Keratinocyte (primary cell): ENCODE data around the gene GAMT. TPM values are rescaled to one million over a fixed set of nuclear protein-coding genes. Genes with fewer than 3 reads are reported as not detected.
"Not testable (repeated sequence)": the region's sequence is repeated elsewhere in the genome, so short reads cannot be mapped to it uniquely, and the experiment has no call there.

Experiments
- DNase-seq: peaks from one replicate; pipeline ENCODE4 v3.0.0-alpha.2; 2011; ENCODE audit warnings: low read depth, missing footprints, low spot score
- FAIRE-seq: peaks from 2 replicates; lab custom pipeline; 2011; peaks lifted over from hg19 to GRCh38; lab: Jason Lieb, UNC
- H2AFZ ChIP-seq: 2 replicates; pipeline ENCODE4 v1.6.0; 2012; ENCODE audit warnings: low read length, control low read depth, inconsistent platforms; ENCODE audit not compliant: control insufficient read depth
- H3K27ac ChIP-seq: 2 replicates; pipeline ENCODE4 v1.5.1; 2011; ENCODE audit warnings: low read length; ENCODE audit not compliant: control insufficient read depth, insufficient read depth
- H3K27me3 ChIP-seq: 3 replicates; pipeline ENCODE4 v1.6.0; 2011; ENCODE audit warnings: low read length; ENCODE audit not compliant: control insufficient read depth, insufficient read depth; ENCODE audit errors: extremely low read depth
- H3K36me3 ChIP-seq, 2 experiments: 2 replicates in 1 of 2; 3 replicates in 1 of 2; pipeline ENCODE4 v1.5.1; 2011; ENCODE audit warnings: low read length in 2 of 2, mild to moderate bottlenecking in 1 of 2; ENCODE audit not compliant: control insufficient read depth in 2 of 2, insufficient read depth in 2 of 2; ENCODE audit errors: extremely low read depth in 1 of 2
- H3K4me1 ChIP-seq: 3 replicates; pipeline ENCODE4 v1.5.1; 2011; ENCODE audit warnings: low read length; ENCODE audit not compliant: control insufficient read depth, insufficient read depth; ENCODE audit errors: extremely low read depth
- H3K4me2 ChIP-seq: 3 replicates; pipeline ENCODE4 v1.6.0; 2011; ENCODE audit warnings: low read depth, low read length; ENCODE audit not compliant: control insufficient read depth, insufficient read depth; ENCODE audit errors: extremely low read depth
- H3K4me3 ChIP-seq, 3 experiments: fragments of 200-600 bp in 1 of 3; sonication (generic) in 1 of 3; 2 replicates in 2 of 3; 3 replicates in 1 of 3; pipeline ENCODE4 v1.5.1; 2011 to 2016; ENCODE audit warnings: low read length in 3 of 3, mild to moderate bottlenecking in 3 of 3, control low read depth in 2 of 3, inconsistent platforms in 1 of 3, low read depth in 1 of 3, mixed read lengths in 1 of 3, mixed run types in 1 of 3, moderate library complexity in 1 of 3; ENCODE audit not compliant: control insufficient read depth in 2 of 3, insufficient read depth in 2 of 3; ENCODE audit errors: extremely low read depth in 1 of 3
- H3K79me2 ChIP-seq: 2 replicates; pipeline ENCODE4 v1.6.0; 2012; ENCODE audit warnings: low read length; ENCODE audit not compliant: control insufficient read depth, insufficient read depth
- H3K9ac ChIP-seq: 3 replicates; pipeline ENCODE4 v1.6.0; 2011; ENCODE audit warnings: low read length; ENCODE audit not compliant: control insufficient read depth, insufficient read depth; ENCODE audit errors: extremely low read depth
- H3K9me1 ChIP-seq: 3 replicates; pipeline ENCODE4 v1.6.0; 2011; ENCODE audit warnings: low read length; ENCODE audit not compliant: control insufficient read depth, insufficient read depth; ENCODE audit errors: extremely low read depth
- H3K9me3 ChIP-seq: 2 replicates; pipeline ENCODE4 v1.5.1; 2012; ENCODE audit warnings: low read depth, low read length; ENCODE audit not compliant: control insufficient read depth
- H4K20me1 ChIP-seq: 3 replicates; pipeline ENCODE4 v1.6.0; 2011; ENCODE audit warnings: low read length; ENCODE audit not compliant: control insufficient read depth, insufficient read depth; ENCODE audit errors: extremely low read depth
- EZH2 ChIP-seq: IDR thresholded peaks from one replicate; pipeline ENCODE4 v1.6.1; 2012; ENCODE audit warnings: inconsistent platforms, mild to moderate bottlenecking, low read length, moderate library complexity
- dilution Hi-C: fragments of 300-500 bp; cut with MboI; formaldehyde crosslinking; loops from one replicate; pipeline ENCODE4 v1.7.0; 2020; ENCODE audit warnings: low sequenced_read_pairs; ENCODE audit not compliant: extremely low pct_ligation_motif_present
- polyA plus RNA-seq, 5 experiments: library from polyadenylated mRNA; depleted of rRNA in 3 of 5; stranded (reverse) in 3 of 5; stranded (forward) in 1 of 5; unstranded in 1 of 5; fragments of >200 nt; gene quantifications; 1 replicate in 1 of 5; 2 replicates in 3 of 5; 3 replicates in 1 of 5; pipeline versions ENCODE4 v1.2.1 to v1.2.3, GENCODE V29; 2011 to 2012; ENCODE audit warnings: missing spikeins in 2 of 5, low read depth in 1 of 5, low replicate concordance in 1 of 5
- TF ChIP-seq, protein P1 (sequence below), 3 experiments: IDR thresholded peaks in 1 of 3; conservative IDR thresholded peaks in 1 of 3; optimal IDR thresholded peaks in 1 of 3; 2 replicates in 2 of 3; 3 replicates in 1 of 3; pipeline versions ENCODE3 to v1.5.1; 2011; ENCODE audit warnings: low read length in 3 of 3, mild to moderate bottlenecking in 3 of 3, moderate library complexity in 2 of 3, control low read depth in 1 of 3, inconsistent platforms in 1 of 3; ENCODE audit not compliant: insufficient read depth in 2 of 3; ENCODE audit errors: extremely low read depth in 1 of 3

Gene GAMT
- polyA plus RNA-seq, 1 donor (not counting 4 experiments of a cell fraction or from before 2014, with no cell fraction given): 5.7 TPM

DNA sequence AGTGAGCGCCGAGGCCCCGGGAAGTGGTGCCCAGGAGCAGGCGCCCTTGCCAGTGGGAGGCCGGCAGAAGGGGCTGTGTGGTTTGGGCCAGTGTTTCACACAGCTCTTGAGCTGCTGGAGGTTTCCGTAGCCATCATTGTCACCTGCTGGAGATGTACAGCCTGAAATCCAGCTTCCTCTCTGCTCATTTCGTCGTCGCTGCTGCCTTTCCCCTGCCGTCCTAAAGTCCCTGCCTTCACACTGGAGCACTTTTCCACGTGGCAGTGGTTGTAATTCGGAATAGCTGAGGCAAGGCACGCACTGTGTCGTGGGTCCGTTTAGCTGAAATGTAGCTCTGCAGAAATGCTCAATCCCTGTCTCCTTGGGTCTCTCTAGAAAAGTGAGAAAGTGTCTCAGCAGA lies 19.2 kb upstream of the GAMT start:
- dilution Hi-C loops: no loop called here
- peaks cover 41% of the 10 kb centered on the region for H4K20me1 ChIP-seq

DNA sequence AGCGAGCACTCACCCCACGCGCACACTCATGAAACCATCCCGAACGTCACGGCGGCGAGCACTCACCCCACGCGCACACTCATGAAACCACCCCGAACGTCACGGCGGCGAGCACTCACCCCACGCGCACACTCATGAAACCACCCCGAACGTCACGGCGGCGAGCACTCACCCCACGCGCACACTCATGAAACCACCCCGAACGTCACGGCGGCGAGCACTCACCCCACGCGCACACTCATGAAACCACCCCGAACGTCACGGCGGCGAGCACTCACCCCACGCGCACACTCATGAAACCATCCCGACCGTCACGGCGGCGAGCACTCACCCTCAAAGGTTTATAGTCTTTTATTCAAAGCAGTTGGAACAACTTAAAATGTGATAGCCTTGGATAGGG lies 18.7 kb upstream of the GAMT start:
- H3K27ac ChIP-seq, H3K9ac ChIP-seq, H2AFZ ChIP-seq, H3K4me3 ChIP-seq, H3K4me2 ChIP-seq, H3K9me1 ChIP-seq, H3K9me3 ChIP-seq, FAIRE-seq, DNase-seq, dilution Hi-C loops, H3K27me3 ChIP-seq: not testable (repeated sequence)
- H3K79me2 ChIP-seq: peaks cover 81% of the 10 kb centered on the region
- peaks cover 31% of the 10 kb centered on the region for H3K4me1 ChIP-seq
- H3K36me3 ChIP-seq: peaks cover 40 to 59% of the 10 kb centered on the region in 2 experiments
- peaks cover 40% of the 10 kb centered on the region for H4K20me1 ChIP-seq

More for the DNA sequence above, 19.2 kb upstream of the GAMT start:
- no peak overlapping the region for H2AFZ ChIP-seq
- H3K4me3 ChIP-seq: no peak overlapping the region
- peaks cover 31% of the 10 kb centered on the region for H3K4me1 ChIP-seq
- H3K9me1 ChIP-seq: peaks cover 5% of the 10 kb centered on the region
- peaks cover 82% of the 10 kb centered on the region for H3K79me2 ChIP-seq
- TF ChIP-seq, protein P1, sequence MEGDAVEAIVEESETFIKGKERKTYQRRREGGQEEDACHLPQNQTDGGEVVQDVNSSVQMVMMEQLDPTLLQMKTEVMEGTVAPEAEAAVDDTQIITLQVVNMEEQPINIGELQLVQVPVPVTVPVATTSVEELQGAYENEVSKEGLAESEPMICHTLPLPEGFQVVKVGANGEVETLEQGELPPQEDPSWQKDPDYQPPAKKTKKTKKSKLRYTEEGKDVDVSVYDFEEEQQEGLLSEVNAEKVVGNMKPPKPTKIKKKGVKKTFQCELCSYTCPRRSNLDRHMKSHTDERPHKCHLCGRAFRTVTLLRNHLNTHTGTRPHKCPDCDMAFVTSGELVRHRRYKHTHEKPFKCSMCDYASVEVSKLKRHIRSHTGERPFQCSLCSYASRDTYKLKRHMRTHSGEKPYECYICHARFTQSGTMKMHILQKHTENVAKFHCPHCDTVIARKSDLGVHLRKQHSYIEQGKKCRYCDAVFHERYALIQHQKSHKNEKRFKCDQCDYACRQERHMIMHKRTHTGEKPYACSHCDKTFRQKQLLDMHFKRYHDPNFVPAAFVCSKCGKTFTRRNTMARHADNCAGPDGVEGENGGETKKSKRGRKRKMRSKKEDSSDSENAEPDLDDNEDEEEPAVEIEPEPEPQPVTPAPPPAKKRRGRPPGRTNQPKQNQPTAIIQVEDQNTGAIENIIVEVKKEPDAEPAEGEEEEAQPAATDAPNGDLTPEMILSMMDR (optimal IDR thresholded peaks at IDR 0.05 in 1 of 3, IDR thresholded peaks at IDR 0.05 in 1 of 3, conservative IDR thresholded peaks at IDR 0.05 in 1 of 3; ENCODE audit: extremely low read depth in 1 of 3, insufficient read depth in 2 of 3, low read length in 3 of 3): no peak
- no peak for TF ChIP-seq EZH2
- no peak for DNase-seq
- no peak overlapping the region for H3K27ac ChIP-seq
- no peak overlapping the region for H3K4me2 ChIP-seq
- H3K27me3 ChIP-seq: no peaks in the 10 kb centered on the region
- H3K36me3 ChIP-seq: peaks cover 40 to 64% of the 10 kb centered on the region in 2 experiments
- H3K9me3 ChIP-seq: no peaks in the 10 kb centered on the region
- FAIRE-seq: no peak
- H3K9ac ChIP-seq: no peak overlapping the region
